Cardiac atrium fibroblast (primary cell): Measurements from ENCODE around the gene EDEM2. TPM values are rescaled to one million over a fixed set of nuclear protein-coding genes. Genes with fewer than 3 reads are reported as not detected.

ENCODE experiments used
- total RNA-seq: library from RNA; depleted of rRNA; stranded (reverse); fragments of >200 nt; gene quantifications from 2 replicates; pipeline ENCODE4 v1.2.3, GENCODE V29; 2015

EDEM2 gene
- total RNA-seq, result 25.8 and 28.7 TPM in 2 replicates

GRCh38 chr20:35146920-35147574, at the start of gene EDEM2:
Gene EDEM2, minus strand, starts transcription at chr20:35147336. Its CDS starts 78 bp downstream, at chr20:35147258.

GRCh38 chr20:35171753-35172433, 24.8 kb upstream of the EDEM2 start, which contains the start of gene PROCR:
Gene PROCR, plus strand, starts transcription at chr20:35172072. Its CDS starts 83 bp downstream, at chr20:35172155.

DNA sequence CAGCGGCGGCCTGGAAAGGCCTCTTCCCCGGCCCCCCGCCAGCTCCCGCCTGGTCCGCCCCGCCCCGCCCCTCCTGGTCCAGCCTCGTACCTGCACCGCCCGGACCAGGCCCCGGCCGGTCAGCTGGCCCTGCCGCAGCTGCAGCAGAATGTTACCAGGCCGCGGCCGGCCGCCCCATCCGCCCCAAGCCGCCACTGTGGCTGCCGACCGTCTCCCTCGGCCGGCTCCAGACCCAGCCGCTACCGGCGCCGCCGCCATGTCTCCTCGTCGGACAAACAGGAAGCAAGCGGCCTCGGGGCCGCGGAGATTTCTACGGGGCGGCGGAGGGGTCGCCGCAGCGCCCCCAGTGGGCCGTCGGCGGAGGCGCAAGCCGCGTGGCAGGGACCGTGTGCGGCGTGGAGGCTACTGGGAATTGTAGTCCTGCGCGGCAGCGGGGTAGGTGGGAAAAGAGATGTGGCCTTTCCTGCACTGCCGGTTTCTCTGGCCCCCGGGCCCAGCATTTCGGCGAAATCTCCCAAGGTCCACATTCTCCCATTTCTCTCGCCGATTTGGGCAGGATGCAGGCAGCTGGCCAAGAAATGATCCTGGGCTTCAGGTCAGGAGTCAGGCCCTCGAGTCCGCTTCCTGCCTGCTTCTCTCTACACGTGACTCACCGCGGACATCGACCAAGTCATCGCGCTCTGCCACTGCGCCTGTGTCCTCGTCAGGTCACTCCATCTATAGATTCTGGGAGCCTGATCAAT, 54.4 kb downstream of the EDEM2 start, which contains the start of gene TRPC4AP:
TSS of gene TRPC4AP (minus strand) at position 284 of the 743 bp plus-strand sequence. CDS start at position 258, 26 bp downstream.

Other genes starting within 250 kb of the EDEM2 start
- gene GSS, start 191.5 kb downstream of the EDEM2 start, total RNA-seq, result 54.9 and 66.3 TPM in 2 replicates
- not detected in 2 replicates for gene MYH7B, start 191.5 kb downstream of the EDEM2 start, total RNA-seq
- 81.2 and 83.3 TPM in 2 replicates for gene TRPC4AP, start 54.5 kb downstream of the EDEM2 start, total RNA-seq
- gene PROCR, start 24.7 kb upstream of the EDEM2 start, total RNA-seq, result 15.2 and 20.3 TPM in 2 replicates
- 0.16 and 0.18 TPM in 2 replicates for gene MMP24, start 79.4 kb upstream of the EDEM2 start, total RNA-seq
- 32.6 and 36.6 TPM in 2 replicates for gene MMP24OS, start 130.8 kb upstream of the EDEM2 start, total RNA-seq
- 161 and 185 TPM in 2 replicates for gene EIF6, start 137.4 kb upstream of the EDEM2 start, total RNA-seq
- not detected in 2 replicates for gene FAM83C, start 145.1 kb upstream of the EDEM2 start, total RNA-seq